HG02981 (cell line): ENCODE data around the gene NFYC.

Source experiments
- ATAC-seq: cut with Tn5 transposase; IDR thresholded peaks from one replicate; pipeline ENCODE4 v1.9.1; 2021; ENCODE audit warnings: mild to moderate bottlenecking, moderate library complexity; ENCODE audit not compliant: unreplicated experiment

The NFYC gene

DNA sequence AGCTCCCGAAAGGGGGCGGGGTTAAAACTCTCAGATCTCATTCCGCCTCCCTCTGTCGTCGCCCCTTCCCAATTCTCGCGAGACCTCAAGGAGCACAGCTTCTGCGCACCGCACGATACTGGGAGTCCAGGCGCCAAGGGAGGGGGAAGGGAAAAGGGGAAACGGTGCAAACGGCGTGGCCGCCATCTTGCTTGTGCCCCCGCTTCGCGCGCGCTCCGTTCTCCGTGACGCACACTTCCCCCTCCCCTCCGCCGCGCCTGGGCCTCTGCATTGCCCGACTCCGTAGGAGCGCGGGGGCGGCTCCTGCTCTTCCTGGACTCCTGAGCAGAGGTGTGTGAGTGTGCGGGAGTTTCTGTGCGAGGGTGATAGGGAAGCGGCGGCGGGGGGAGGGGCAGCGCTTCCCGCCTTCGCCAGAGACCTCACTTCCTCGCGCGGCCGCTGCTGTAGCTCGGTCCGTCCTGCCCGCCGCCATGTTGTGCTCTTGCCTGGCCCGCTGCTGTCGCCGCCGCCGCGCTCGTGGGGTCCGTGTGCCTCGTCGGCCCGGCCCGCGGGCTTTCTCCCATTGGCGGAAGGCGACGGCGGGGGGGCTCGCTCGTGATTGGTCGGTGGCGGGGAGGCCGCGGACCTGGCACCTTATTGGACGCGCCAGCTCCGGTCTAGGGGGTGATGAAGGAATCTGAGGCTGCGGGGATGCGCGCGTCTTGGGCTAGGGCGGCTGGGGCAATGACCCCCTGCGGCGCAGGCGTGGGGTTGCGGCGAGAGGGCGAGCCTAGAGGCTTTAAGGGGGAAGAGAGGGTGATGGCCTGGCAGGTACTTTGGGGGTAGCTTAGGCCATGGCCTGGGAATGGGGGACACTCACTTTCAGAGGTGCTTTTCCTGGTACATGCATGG lies at the start of gene NFYC:
NFYC (plus strand) TSS at position 167 of the 891 bp plus-strand sequence. CDS start 47,140 bp downstream, outside the sequence.
- peak; percentile 77 for ATAC-seq

DNA sequence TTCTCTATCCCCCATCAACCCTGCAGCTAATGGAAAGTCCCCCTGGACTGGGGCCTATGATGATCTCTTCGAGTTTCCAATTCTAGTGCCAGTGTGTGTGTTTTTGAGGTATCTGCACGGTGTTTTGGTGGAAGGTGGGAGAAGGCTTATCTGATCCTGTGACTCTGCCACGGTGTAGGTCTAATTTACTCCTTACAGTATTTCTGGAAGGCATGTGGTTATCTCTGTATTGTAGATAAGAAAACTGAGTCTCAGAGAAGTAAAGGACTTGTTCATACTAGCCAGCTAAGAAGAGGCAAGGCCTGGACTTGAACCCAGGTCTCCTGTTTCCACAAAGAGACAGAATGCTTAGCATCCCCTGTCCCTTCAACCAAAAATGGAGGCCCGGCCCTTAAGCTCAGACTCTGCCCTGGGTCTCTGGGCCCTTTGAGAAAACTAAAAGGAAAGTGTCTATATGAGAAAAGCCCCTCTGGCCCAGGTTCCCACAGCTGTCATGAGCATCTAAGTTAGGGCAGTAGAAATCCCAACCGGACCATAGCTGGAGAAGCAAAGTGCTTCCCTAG lies 46.3 kb upstream of the NFYC start:
- no peak for ATAC-seq

DNA sequence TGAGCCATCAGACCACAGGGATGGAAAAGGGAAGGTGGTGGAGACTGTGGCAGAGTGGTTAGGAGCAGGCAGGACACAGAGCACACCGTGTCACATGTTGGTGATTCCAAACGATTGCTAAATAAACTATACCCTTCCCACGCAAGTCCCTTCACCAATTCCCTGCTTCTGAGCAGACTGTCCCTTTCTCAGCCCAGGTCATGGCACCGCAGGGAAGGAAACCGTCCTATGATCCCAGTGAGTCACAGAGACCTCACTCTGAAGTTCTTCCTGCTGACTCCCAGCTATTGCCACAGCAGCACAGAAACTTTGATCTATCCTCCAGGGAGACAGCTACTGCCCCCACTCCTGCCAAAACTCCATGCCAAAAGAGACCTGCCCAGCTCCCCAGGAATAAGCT lies 45.2 kb upstream of the NFYC start:
- no peak for ATAC-seq

DNA sequence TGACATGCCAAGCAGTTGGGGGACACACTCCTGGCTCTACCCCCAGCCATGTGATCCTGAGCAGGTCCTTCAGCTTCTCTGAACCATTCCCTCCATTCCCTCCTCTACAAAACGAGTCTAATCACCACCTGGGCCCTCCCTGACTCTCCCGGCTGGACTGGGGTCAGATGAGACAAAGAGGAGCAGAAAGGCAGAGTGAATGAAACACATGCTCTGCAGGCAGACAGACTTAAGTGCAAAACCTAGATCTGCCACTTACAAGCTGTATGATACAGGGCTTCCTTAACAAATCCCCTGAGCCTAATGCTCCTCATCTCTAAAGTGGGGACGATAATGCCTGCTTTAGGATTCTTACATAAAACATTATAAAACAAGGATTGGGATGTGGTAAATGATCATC lies 43.3 kb upstream of the NFYC start:
- no peak for ATAC-seq

DNA sequence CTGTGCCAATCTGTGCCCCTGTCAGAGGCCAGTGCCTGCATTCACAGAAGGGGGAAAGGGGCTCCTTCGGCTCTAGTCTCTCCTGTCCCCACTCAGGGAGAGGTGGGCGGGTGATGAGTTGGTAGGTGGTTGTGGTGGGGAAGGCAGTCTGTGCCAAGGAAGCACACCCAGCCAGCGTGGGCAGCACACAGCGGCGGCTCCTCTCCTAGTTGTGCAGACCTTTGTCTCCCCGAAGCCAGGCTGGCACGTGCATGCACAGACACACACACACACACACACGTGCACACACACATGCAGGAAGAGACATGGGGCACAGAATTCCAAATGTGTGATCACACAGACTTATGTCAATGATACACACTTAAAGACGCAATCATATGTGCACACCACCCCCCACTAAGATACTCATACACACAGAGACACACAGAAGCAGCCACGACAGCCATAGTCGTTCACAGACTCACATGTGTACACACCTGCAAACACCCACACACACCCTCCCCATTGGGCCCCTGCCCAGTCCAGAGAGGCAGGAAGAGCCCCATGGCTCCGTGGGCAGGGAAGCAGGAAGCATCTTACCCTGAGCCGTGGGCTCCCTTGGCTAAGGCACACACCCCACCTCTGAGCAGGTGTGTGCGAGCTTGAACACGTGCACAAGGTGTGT lies 42.4 kb upstream of the NFYC start:
- no peak for ATAC-seq

DNA sequence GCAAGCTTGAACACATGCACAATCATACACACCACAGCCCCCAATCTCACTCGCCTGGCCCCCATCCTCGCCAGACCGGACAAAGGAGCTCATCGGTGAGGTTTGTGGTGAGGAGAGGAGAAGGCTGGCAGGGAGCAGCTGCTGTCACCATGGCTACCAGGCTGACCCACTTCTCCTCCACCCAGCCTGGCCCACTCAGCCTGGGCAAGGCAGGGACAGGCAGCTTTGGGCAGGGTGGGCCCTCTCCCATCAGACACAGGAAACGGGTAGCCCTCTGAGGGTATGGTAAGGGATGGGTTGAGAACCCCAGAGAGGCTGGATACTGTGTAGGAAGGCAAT lies 41.9 kb upstream of the NFYC start:
- no peak for ATAC-seq

DNA sequence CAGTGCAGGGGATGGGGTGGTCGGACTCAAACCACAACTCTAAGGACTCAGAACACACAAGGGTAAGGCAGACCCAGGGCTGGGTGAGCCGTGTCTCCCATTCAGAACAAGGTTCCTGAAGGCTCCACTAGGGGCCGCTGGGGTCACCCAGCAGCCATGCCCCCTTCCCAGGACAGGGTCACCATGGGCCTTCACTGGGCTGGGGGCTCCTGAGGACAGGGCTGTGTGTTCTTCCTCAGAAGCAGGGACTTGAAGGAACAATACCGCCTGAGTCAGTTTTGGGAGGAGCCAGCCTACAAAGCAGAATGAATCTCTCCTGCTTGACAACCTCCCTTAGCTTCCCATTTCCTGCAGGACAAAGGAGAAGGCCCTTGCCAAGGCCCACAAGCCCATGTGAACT lies 41.4 kb upstream of the NFYC start:
- no peak for ATAC-seq

DNA sequence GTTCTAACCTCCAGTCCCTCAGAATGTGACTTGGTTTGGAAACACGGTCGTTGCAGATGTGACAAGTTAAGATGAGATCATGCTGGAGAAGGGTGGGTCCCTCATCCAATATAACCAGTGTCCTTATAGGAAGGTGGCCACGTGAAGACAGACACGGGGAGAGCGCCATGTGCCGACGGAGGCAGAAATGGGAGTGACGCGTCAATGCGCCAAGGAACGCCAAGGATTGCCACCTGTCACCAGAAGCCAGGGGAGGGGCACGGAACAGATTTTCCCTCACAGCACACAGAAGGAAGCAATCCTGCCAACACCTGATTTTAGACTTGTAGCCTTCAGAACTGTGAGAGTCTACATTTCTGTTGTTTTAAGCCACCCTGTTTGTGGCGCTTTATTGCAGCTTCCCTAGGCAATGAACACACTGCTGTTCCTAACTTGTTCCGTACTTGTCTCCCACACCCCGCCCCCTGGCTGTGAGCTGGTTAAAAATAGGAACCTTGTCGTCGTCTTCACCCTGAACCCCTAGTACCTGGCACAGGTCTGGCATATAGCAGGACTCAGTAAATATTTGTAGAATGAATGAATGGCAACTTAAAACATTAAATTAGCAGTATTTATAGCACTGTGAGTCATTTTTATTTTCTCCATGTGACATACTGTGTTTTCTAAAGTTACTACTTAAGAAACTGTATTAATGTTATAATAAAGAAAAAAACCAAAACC lies 40.2 kb upstream of the NFYC start:
- no peak for ATAC-seq

DNA sequence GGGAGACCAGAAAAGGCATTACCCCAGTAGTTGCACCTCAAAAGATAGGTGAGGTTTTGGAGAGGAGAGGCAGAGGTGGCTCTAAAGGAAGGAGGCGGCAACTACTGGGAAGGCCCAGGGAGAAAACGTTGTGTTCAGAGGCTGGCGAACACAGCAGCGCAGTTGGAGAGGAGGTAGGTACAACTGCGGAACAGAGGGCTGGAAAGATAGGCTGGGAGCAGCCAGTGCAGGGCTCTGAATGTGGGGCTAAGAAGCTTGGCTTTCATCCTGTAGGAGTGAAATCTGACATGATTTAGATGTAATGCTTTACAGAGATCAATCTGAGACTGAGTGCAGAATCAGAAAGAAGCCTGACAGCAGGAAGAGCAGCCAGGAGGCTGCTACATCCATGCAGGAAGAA lies 39.0 kb upstream of the NFYC start:
- ATAC-seq: no peak

DNA sequence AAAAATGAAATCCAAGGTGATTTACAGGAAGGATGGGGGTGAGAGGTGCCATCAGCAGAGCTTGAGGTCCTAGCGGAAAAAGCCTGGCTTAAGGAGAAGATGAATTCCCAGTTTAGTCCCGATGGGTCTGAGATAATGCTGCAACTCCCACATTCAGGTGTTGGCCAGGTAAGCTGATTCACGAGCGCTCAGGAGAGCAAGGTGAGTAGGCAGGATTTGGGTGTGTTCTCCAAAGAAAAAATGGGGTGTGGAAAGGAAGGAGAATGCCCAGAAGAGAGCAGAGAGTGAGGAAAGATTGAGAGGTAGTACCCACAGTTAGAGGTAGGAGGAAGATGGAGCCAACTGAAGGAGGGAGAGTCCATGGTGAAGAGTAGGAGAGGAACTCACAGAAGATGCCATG lies 38.5 kb upstream of the NFYC start:
- no peak for ATAC-seq

DNA sequence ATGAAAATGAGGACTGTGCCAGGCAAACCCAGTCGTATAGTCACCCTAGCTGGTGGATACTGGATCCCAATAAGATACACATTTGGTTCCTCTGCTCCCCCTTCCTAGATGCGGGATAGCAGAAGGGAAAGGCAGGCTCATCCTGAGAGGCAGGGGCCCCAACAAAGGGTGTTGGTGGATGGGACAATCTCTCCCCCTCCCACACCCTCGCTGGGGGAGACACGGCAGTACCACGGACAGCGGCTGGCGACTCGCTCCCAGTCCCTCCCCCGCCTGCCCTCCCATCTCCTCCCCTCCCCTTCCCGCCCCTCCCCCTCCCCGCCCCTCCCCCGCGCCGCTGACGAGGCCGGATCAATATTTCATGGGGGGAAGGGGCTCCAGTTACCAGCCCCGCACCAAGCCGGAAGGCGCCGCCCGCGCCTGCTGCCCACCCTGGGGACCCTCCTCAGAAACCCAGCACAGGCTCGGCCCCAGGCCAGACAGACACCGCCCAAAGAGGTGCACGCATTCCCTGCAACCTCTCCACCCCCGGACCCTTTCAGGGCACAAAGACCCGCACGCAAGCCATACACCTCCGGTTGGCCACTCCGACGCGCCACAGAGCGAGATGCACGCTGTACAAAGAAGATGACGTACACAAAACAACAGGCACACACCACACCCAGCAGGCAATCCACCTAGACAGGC lies 37.5 kb upstream of the NFYC start:
- ATAC-seq: no peak

DNA sequence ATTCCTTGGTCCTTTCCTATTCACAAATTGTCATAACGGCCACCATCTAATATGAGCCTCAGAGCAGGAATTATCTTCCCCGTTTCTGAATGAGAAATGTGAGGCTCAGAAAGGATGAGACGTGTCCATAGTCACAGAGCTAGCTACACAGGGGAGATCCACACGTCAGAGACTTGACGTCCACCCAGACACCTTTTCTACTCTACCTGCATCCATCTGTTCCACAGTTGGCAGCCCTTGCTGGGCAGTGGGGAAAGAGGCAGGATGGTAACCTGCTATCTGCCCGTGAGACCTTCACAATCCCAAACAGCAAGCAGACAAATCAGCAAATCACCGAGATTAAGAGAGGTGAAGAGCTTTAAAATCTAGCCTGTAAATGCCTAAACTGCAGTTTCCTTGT lies 34.5 kb upstream of the NFYC start:
- ATAC-seq: no peak

DNA sequence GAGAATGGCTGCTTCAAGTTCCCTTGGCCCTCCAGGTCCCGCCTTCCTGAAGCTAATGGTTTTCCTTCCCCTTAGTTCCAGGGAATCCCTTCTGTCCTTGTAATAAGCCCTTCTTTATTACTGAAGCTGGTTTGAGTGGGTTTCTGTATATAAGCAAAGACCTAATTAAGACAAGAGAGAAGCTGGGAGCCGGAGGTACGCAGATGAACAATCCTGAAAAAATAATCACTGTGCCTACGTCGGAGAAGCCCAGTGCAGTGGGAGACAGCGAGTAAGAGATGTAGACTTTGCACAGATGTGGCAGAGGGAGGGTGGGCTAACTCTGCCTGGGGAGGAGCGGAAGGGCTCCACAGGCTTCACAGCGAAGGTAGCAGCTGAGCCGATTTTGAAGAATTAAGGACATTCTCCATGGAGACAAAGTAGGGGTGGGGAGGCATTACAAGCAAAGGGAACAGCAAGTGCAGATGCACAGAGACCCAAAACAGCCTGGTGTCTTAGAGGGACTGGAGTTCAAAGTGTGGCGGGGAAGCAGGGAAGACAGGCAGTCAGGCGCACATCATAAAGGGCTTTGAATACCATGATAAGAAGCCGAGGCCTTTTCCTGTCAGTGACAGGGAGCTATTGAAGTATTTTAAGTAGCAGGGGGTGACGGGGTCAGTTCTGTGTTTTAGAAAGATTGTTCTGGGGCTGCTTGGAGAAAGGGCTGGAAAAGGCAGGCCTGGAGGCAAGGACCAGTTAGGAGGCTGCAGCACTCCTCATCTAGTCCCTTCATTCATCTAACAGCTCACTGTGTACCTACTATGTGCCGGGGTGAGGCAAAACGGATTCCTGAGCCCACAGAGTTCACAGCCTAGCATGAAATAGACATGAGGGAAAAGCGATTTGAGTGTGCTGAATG lies 32.5 kb upstream of the NFYC start:
- ATAC-seq: no peak

DNA sequence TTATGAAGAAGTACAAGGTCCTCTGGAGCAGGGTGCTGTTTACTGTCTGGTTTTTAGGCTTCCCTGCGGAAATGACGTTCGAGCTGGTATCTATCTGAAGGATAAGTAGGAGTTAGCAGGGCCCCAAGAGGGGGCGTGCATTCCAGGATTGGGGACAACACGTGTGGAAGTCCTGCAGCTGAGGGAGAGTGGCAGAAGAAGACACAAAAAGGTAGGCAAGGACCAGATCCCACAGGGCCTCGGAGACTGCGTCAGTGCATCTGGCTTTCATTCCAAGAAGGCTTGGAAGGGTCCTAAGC lies 31.9 kb upstream of the NFYC start:
- ATAC-seq: no peak

DNA sequence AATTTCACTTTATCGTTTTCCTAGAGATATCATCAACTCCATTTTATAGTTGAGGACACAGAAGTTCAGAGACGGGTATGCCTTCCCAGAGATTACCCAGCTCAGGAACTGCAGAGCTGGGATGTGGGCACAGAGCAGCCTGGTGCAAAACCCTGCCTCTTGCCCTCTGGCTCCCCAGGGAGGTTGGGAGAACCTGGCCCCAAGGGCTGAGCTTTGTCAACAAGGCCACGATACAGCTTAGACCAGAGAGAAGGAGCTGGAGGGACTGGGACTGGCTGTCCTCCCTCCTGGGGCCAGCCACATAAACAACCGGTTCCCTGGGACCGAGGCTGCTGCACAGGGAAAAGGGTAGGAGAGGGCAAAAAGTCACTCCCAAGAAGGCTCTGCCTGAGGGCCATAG lies 29.8 kb upstream of the NFYC start:
- ATAC-seq: no peak

DNA sequence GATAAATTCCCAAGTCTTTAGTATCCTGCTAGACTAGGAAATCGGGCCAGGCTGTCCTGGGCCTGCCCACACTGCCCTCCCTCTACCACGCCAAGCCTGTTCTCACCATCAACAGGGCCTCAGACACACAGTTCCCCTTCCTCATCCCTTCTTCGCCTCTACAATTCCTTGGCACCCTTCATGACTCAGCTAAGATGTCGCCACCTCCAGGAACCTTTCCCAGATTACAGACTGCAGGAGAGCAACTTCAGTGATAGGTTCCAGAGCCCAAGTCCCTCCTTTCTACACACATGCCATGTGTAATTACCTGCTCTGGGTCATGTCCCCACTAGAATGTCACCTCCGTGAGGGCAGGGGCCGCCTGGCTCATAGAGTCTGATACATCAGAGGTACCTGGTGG lies 29.4 kb upstream of the NFYC start:
- no peak for ATAC-seq

DNA sequence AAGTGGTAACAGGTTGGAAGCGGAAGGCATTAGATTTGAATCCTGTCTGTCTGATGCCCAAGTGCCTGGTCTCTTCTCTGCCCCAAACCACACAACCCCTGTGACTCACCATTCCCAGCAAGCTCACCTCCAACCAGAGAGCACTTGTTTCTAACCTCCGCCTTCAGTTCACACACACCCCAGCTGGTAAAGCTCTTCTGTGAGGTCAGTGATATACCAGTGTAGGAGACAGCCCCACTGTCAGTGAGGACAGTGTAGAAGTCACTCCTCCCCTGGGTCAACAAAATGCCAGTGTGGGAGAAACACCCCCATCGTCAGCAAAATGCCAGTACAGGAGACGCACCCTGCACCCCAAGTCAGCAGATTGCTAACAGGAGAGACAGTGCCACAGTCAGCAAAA lies 28.6 kb upstream of the NFYC start:
- ATAC-seq: no peak

DNA sequence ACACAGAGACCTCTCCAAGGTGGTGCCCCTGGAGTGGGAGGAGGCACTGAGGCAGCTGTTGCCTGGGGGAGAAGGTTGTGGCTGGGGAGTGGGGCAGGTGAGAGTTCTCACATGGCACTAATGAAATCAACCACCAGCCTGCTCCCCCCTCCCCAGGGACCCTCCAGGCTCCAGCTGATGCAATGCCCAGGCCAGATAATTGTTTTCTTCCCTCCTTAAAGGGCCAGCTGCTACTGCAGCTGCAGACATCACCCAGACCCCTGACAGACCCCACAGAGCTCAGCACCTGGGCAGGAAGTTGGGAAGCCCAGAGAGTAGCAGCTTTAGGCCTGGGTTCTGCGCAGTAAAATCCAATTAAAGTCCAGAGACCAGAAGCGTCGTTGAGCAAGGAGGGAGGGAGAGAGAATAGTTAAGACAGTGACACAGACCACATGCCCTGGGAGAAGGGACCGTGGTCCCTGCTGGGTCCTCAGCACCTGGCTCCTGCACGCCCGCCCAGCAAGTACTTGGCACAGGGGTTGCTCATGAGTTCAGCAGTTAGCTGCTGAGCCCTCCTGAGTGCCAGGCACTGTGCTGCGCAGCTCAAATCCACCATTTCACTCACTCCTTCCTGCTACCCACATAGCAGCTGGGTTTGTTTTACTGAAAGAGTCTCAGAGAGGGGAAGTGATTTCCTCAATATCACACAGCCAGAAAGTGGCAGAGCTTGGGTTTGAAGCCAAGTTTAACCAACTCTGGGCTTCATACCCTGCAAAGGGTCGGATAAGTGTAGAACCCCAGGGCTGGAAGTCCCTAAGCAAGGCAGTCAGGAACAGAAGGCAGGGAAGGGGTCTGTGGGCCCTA lies 28.0 kb upstream of the NFYC start:
- no peak for ATAC-seq

DNA sequence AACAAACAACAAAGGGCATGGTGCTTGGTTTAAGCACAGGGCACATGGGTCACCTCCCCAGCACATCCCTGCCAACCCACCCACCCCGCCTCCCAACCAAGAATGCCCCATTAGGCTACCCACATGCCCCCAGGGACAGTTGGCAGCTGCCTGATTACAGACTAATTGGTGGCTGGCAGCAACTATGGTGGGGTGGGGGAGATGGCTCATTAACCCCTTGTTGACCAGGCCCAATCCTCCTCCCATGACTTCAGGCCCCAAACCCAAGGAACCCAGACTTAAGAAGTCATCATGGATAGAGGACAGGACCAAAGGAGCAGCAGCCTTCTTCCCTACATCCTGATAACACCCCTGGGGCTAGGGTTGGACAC lies 27.4 kb upstream of the NFYC start:
- no peak for ATAC-seq
